Retinal pigment epithelial cell (primary cell): ENCODE results near the gene PPP2R2D.

Experiments
- DNase-seq: peaks from one replicate; pipeline ENCODE4 v3.0.0-alpha.2; 2010; ENCODE audit warnings: low read depth
- H3K4me3 ChIP-seq: 2 replicates; pipeline ENCODE4 v1.5.1; 2011; ENCODE audit warnings: mild to moderate bottlenecking, low read length, control low read depth, moderate library complexity
- TF ChIP-seq, protein P1 (sequence below): conservative IDR thresholded peaks from 2 replicates; pipeline ENCODE4 v1.5.1; 2011; ENCODE audit warnings: low read depth, low read length, control low read depth, inconsistent platforms

The PPP2R2D gene

DNA sequence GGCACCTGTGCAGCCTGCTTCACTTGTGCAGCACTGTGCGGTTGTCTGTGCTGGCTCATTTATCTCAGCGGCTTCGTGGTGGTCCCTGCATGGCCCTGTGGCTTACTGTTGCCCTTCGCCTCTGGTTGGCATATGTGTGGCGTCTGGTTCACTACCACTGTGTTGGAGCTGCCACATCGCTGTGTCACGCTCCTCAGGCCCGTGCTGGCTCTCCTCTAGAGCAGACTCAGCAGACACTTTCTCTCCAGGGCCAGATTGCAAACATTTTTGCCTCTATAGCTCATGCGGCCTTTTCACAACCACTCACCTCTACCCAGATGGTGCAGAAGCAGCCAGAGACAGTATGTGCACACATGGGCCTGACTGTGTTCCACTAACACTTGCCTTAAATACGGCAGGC is 37.9 kb downstream of the PPP2R2D start:
- DNase-seq, result no peak
- TF ChIP-seq, protein P1, sequence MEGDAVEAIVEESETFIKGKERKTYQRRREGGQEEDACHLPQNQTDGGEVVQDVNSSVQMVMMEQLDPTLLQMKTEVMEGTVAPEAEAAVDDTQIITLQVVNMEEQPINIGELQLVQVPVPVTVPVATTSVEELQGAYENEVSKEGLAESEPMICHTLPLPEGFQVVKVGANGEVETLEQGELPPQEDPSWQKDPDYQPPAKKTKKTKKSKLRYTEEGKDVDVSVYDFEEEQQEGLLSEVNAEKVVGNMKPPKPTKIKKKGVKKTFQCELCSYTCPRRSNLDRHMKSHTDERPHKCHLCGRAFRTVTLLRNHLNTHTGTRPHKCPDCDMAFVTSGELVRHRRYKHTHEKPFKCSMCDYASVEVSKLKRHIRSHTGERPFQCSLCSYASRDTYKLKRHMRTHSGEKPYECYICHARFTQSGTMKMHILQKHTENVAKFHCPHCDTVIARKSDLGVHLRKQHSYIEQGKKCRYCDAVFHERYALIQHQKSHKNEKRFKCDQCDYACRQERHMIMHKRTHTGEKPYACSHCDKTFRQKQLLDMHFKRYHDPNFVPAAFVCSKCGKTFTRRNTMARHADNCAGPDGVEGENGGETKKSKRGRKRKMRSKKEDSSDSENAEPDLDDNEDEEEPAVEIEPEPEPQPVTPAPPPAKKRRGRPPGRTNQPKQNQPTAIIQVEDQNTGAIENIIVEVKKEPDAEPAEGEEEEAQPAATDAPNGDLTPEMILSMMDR, result no peak
- H3K4me3 ChIP-seq, result no peak overlapping the region

- H3K4me3 ChIP-seq, result no peak overlapping the region
- no peak for DNase-seq
- TF ChIP-seq, protein P1, result no peak
Measured at GRCh38 chr10:131942455-131942854, 41.6 kb downstream of the PPP2R2D start.

DNA sequence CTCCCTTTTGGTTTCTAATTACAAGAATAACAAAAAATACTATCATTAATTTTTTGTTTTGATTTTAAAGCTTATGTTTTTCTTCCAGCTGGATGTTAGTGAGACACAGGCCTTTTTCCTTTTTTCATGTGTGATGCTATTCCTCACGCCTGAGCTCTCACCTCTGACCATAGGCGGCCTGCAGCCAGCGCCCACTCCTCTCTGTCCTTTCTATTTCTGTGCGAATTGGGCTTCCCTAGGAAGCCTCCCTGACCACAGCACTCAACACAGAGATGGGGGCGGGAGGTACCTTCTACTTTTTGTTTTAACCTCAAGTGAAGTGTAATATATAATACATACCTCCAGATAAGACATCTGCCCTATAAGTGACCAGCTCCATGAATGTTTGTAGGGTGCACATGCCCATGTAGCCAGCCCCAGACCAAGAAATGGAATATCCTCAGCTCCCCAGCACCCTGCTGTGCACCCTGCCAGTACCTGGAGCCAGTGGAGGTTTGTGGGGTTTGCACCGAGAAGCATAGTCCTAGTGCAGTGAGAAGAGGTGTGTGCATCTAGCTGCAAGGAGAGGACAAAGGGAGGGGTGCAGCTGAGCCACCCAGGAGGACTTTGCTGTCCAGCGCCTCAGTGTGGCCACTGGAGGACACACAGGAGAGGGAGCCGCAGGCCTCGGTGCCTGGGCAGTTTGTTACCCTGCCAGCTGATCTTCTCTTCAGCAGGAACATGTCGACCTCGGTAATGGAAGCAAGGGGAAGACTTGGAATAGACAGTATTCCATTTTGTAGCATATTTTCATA is 42.4 kb downstream of the PPP2R2D start:
- H3K4me3 ChIP-seq, result no peak overlapping the region
- TF ChIP-seq, protein P1, result peak; percentile 54
- DNase-seq, result no peak

GRCh38 chr10:131944412-131944811 is 43.6 kb downstream of the PPP2R2D start:
- TF ChIP-seq, protein P1, result no peak
- no peak for DNase-seq
- no peak overlapping the region for H3K4me3 ChIP-seq

DNA sequence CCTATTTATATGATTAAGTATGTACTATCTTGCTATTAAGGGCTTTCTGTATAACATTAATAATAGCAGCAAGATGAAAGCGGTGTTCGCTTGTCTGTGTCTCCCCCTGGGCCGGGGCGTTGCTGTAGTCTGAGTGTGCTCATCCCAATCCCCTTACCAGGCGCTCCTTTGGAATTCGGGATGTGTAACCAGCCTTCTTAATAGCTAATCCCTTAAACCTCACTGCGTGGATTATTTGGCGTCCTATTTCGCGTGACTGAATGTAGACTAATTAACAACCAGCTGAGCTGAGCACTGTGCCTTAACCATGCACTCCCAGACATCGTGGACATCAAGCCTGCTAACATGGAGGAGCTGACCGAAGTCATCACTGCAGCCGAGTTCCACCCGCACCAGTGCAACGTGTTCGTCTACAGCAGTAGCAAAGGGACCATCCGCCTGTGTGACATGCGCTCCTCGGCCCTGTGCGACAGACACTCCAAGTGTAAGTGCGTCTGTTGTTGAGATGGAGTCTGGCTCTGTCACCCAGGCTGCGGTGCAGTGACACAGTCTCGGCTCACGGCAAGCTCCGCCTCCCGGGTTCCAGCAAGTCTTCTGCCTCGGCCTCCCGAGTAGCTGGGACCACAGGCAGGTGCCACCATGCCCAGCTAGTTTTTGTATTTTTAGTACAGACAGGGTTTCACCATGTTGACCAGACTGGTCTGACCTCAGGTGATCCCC is 44.3 kb downstream of the PPP2R2D start:
- H3K4me3 ChIP-seq, result no peak overlapping the region
- TF ChIP-seq, protein P1, result no peak
- no peak for DNase-seq

DNA sequence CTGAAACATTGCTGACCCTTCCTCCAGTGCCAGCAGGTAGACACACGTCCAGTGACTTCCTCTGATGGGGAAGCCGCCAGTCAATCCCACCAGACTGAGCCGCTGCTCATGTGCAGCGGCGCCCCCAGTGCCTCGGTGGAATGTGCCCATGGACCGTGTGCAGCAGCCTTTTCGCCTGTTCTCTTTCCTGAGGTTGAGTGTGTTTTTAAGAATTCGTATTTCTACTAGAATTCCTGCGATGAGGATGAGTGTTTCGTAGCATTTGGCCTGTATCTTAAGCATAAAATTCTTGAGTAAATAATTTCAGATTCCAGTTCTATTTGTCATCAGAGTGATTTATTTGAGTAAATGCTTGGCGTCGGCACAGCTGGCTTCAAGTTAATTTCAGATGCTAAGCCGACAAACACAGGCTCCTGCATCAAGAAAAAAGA is 45.5 kb downstream of the PPP2R2D start:
- no peak overlapping the region for H3K4me3 ChIP-seq
- DNase-seq, result peak; percentile 58

More for the DNA sequence above, 45.5 kb downstream of the PPP2R2D start:
- TF ChIP-seq, protein P1, result no peak
